ENCODE measurements around the gene CYP24A1. TPM values are rescaled to one million over a fixed set of nuclear protein-coding genes. Genes with fewer than 3 reads are reported as not detected.

Gene CYP24A1
- total and polyA plus RNA-seq, 2 of the 8 experiments (the other 6 are each of a cell fraction or from before 2014, with no cell fraction given): not detected

DNA sequence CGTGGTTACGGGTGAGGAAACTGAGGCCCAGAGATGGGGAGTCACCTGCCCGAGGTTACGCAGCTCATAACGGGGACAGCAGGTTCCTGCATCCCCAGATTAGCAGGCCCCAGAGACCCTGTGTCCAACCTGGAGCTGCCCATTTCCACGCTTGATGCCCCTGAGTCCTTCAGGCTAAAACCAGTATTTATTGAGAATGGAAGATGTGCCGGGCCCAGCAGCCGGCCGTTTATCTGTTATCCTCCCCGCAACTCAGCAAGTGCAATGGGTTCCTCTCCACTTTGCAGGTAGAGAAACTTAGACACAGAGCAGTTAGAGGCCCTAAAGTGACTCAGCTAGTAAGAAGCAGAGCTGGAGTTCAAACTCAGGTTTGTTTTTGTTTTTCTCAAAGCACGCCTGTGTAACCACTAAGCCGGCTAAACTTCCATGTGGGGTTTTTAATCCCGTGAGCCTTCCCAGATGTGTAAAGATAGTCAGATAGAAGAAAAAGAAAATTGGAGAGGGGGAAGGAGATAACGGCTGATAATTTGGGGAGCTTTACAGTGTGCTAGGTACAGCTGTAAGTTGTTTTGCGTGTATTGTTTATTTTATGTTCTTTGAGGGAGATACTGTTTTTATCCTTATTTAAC is 34.9 kb upstream of the CYP24A1 start:
- peaks cover 3% of the 10 kb centered on the region for H3K79me1 ChIP-seq (ENCODE audit: low read depth, low read length)
- H3K56ac ChIP-seq (replicated peaks; ENCODE audit: insufficient read length, low read depth, low read length): no peak overlapping the region
- H4K20me1 ChIP-seq (replicated peaks in 1 of 2; ENCODE audit: control insufficient read depth in 1 of 2, insufficient read depth in 2 of 2, low read length in 2 of 2): peaks cover 0 to 10% of the 10 kb centered on the region in 2 experiments
- no peak for DNase-seq (ENCODE audit: low read depth in 1 of 2, low spot score in 2 of 2)
- H2AK5ac ChIP-seq (ENCODE audit: low read depth, low read length): peak overlapping the region; percentile 5; the same call in 1 of the 2 replicates
- no peak overlapping the region for H3K23ac ChIP-seq (ENCODE audit: insufficient read length)
- no peak overlapping the region for H3K14ac ChIP-seq (ENCODE audit: insufficient read length)
- peak overlapping the region; percentile 69 to 94 (median 91) for H3K4me3 ChIP-seq (ENCODE audit: extremely low read depth in 1 of 4, insufficient read depth in 2 of 4, low read depth in 3 of 4, low read length in 4 of 4)
- 11% methylated on average over 15 of the region's 15 CpGs; no CpG with 5 or more reads in 1 of the 2 experiments for WGBS, 2 experiments (ENCODE audit: extremely low coverage in 1 of 2, insufficient coverage in 1 of 2, insufficient read length in 1 of 2, insufficient replicate concordance in 2 of 2, low coverage in 1 of 2, low lambda C conversion rate in 2 of 2, missing lambda C conversion rate in 1 of 2)
- no peak overlapping the region for H2BK12ac ChIP-seq (ENCODE audit: low read depth, low read length)
- H2BK15ac ChIP-seq (ENCODE audit: low read length): no peak overlapping the region
- peak overlapping the region; percentile 56 to 100 (median 100) for H3K9ac ChIP-seq (replicated peaks in 1 of 4; ENCODE audit: extremely low read depth in 1 of 4, low read depth in 3 of 4, low read length in 3 of 4)
- H3K18ac ChIP-seq (ENCODE audit: extremely low read depth, low read length): peak overlapping the region; percentile 36
- H3K79me2 ChIP-seq (ENCODE audit: control insufficient read depth in 1 of 2, insufficient read depth in 2 of 2, low read length in 2 of 2): peaks cover 19 to 57% of the 10 kb centered on the region in 2 experiments
- H3K4me2 ChIP-seq (ENCODE audit: insufficient read depth in 1 of 2, low read depth in 2 of 2, low read length in 2 of 2): peak overlapping the region; percentile 87 to 95
- peaks cover 0 to 3% (median 0%) of the 10 kb centered on the region in 4 experiments; a peak in 2 of 8 replicates for H3K36me3 ChIP-seq (ENCODE audit: control insufficient read depth in 2 of 4, insufficient read depth in 4 of 4, low read length in 3 of 4)
- no peak overlapping the region for H2AFZ ChIP-seq (ENCODE audit: low read length)
- H3K27me3 ChIP-seq (replicated peaks in 1 of 4; ENCODE audit: control insufficient read depth in 3 of 4, extremely low read depth in 1 of 4, insufficient read depth in 3 of 4, low read length in 3 of 4): no peaks in the 10 kb centered on the region
- no peak overlapping the region for H2BK20ac ChIP-seq (ENCODE audit: low read length)
- H3K9me3 ChIP-seq (ENCODE audit: insufficient read depth in 2 of 2, low read depth in 1 of 2, low read length in 1 of 2): no peaks in the 10 kb centered on the region
- H3K4me1 ChIP-seq (replicated peaks in 1 of 4; ENCODE audit: control insufficient read depth in 3 of 4, insufficient read depth in 4 of 4, low read length in 3 of 4): peaks cover 0 to 2% (median 0%) of the 10 kb centered on the region in 4 experiments; a peak in 2 of 7 replicates
- H3K4ac ChIP-seq (replicated peaks; ENCODE audit: insufficient read length, low read depth, low read length): peak overlapping the region; percentile 71
- ChIA-PET CTCF (ENCODE audit: partially characterized antibody) (interaction anchor here (0.6 to 23.7 kb wide), 18 partner anchors 9 to 614 kb away, joined by 3 to 591 read pairs (median 4); partner anchors contain the start of gene CYP24A1), POLR2A (ENCODE audit: partially characterized antibody) (interaction anchor here (0.6 to 1.4 kb wide), 10 partner anchors 11 to 452 kb away, joined by 3 to 5 read pairs (median 4); no protein-coding TSS in a partner anchor)
- peak overlapping the region; percentile 86 for H2BK5ac ChIP-seq (ENCODE audit: low read depth, low read length)
- peak overlapping the region; percentile 69 for H4K5ac ChIP-seq (ENCODE audit: insufficient read length, low read depth, low read length)
- FAIRE-seq: no peak
- H2BK120ac ChIP-seq (replicated peaks; ENCODE audit: low read depth, low read length): no peak overlapping the region
- H4K8ac ChIP-seq (ENCODE audit: extremely low read depth, insufficient read depth, low read length): peak overlapping the region; percentile 100
- peak overlapping the region; percentile 35 for H4K91ac ChIP-seq (replicated peaks; ENCODE audit: insufficient read length, low read length)
- peak overlapping the region; percentile 100 for H3K27ac ChIP-seq (ENCODE audit: low read depth, low read length)
- H3K23me2 ChIP-seq (ENCODE audit: low read depth, low read length): peaks cover 8% of the 10 kb centered on the region; the same call in 1 of the 2 replicates
- TF ChIP-seq MAFK (IDR thresholded peaks at IDR 0.05; ENCODE audit: low read depth, low read length) (no peak), POLR2A (IDR thresholded peaks at IDR 0.05; ENCODE audit: control extremely low read depth in 1 of 2, low read depth in 2 of 2, low read length in 2 of 2) (peak in 1 of 2 experiments; percentile 37; a peak in 1 of 3 replicates), SP2 (IDR thresholded peaks at IDR 0.05; ENCODE audit: low read length) (no peak), JUND (IDR thresholded peaks at IDR 0.05; ENCODE audit: low read length) (no peak), CHD1 (IDR thresholded peaks at IDR 0.05; ENCODE audit: low read depth, low read length) (no peak)
